Sigmoid colon (tissue), 7 donors: ENCODE results near the gene CCS. TPM values are rescaled to one million over a fixed set of nuclear protein-coding genes. Genes with fewer than 3 reads are reported as not detected.

Experiments
- DNase-seq: peaks from one replicate; pipeline ENCODE4 v3.0.0-alpha.2; 2019
- H3K27ac ChIP-seq, 4 donors: fragments of 200-600 bp; sonication (generic); one replicate each; pipeline ENCODE4 v1.5.1; 2016 to 2019; ENCODE audit warnings: mild to moderate bottlenecking in 1 of 4
- H3K27me3 ChIP-seq, 3 donors: fragments of 200-600 bp; sonication (generic); one replicate each; pipeline ENCODE4 v1.5.1; 2019; ENCODE audit warnings: mild to moderate bottlenecking in 1 of 3
- H3K36me3 ChIP-seq, 4 donors: fragments of 200-600 bp; sonication (generic); one replicate each; pipeline ENCODE4 v1.5.1; 2016 to 2019
- H3K4me1 ChIP-seq, 4 donors: fragments of 200-600 bp; sonication (generic); one replicate each; pipeline ENCODE4 v1.5.1; 2017 to 2019
- H3K4me3 ChIP-seq, 4 donors: fragments of 200-600 bp; sonication (generic); one replicate each; pipeline ENCODE4 v1.5.1; 2017 to 2019; ENCODE audit warnings: mild to moderate bottlenecking in 2 of 4, moderate library complexity in 1 of 4
- H3K9me3 ChIP-seq, 4 donors: fragments of 200-600 bp in 3 of 4; sonication (generic) in 3 of 4; one replicate each; pipeline versions ENCODE4 v1.5.1 to v1.6.1; 2013 to 2019
- EP300 ChIP-seq, 4 donors: sonication (generic); formaldehyde crosslinking; IDR thresholded peaks; one replicate each; pipeline ENCODE4 v1.6.1; 2017; ENCODE audit warnings: antibody characterized with exemption in 4 of 4
- POLR2A ChIP-seq, 2 donors: fragments of 450-650 bp; IDR thresholded peaks; one replicate each; pipeline ENCODE4 v1.6.1; 2016; ENCODE audit warnings: antibody characterized with exemption in 2 of 2, mild to moderate bottlenecking in 2 of 2, moderate library complexity in 2 of 2
- POLR2AphosphoS5 ChIP-seq, 4 donors: sonication (generic); formaldehyde crosslinking; IDR thresholded peaks; one replicate each; pipeline ENCODE4 v1.6.1; 2017; ENCODE audit warnings: antibody characterized with exemption in 4 of 4
- WGBS, 2 donors: extraction: QIAGEN DNeasy Blood & Tissue Kit; methylation state at CpG; one replicate each; pipeline ENCODE4 v1.1.7; 2013; 5-methylcytosine and 5-hydroxymethylcytosine counted together
- intact Hi-C: fragments of 100-400 bp; cut with DNase I; formaldehyde crosslinking; loops from one replicate; pipeline ENCODE4 v1.15.1; 2023
- polyA plus RNA-seq, 3 donors: library from polyadenylated mRNA; stranded (reverse); fragments of 200-250 nt; gene quantifications; one replicate each; pipeline ENCODE4 v1.2.3, GENCODE V29; 2013
- total RNA-seq, 4 donors: library from RNA; depleted of rRNA; stranded (reverse); fragments of >200 nt; gene quantifications; one replicate each; pipeline ENCODE4 v1.1.0, GENCODE V29; 2016
- TF ChIP-seq, protein P1 (sequence below), 4 experiments: fragments of 450-650 bp in 3 of 4; fragments of 200-600 bp in 1 of 4; IDR thresholded peaks; one replicate each; pipeline ENCODE4 v1.5.1; 2016 to 2019; ENCODE audit warnings: antibody characterized with exemption in 4 of 4, mild to moderate bottlenecking in 3 of 4, moderate library complexity in 2 of 4
- donor health status: healthy with polysubstance abuse.
- donor health status: Bipolar disorder and iron deficiency.
- donor health status: healthy.

Gene CCS
- total and polyA plus RNA-seq, 7 donors: 26.0 to 48.8 (median 40.6) TPM

DNA sequence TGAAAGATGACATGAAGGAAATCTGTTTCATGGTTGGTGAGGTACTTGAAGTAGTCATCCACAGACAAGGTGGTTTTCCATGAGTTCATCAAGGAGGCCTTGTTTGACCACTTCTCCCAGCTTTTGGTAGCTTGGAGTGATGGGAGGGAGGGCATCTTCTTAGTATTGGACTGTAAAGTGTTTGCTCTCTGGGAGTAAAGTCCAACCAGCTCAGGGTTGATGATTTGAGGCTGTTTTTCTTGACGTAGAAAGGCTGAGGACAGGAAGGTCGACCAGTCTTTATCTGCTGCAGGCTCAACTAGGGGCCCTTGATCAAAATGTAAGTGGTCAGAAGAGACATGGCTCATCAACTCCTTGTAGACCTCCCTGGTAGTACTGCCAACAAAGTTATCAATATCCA lies 1.8 kb upstream of the CCS start:
- intact Hi-C loops: no loop called here
- Histone ChIP-seq H3K4me3 (no peak overlapping the region), H3K27ac (no peak overlapping the region), H3K27me3 (no peaks in the 10 kb centered on the region), H3K9me3 (no peaks in the 10 kb centered on the region), H3K4me1 (peaks cover 0 to 42% (median 36%) of the 10 kb centered on the region in 4 donors), H3K36me3 (no peaks in the 10 kb centered on the region)
- no peak for DNase-seq
- 35 to 73% methylated on average over 2 of the region's 2 CpGs for WGBS, 2 donors
- TF ChIP-seq, protein P1, sequence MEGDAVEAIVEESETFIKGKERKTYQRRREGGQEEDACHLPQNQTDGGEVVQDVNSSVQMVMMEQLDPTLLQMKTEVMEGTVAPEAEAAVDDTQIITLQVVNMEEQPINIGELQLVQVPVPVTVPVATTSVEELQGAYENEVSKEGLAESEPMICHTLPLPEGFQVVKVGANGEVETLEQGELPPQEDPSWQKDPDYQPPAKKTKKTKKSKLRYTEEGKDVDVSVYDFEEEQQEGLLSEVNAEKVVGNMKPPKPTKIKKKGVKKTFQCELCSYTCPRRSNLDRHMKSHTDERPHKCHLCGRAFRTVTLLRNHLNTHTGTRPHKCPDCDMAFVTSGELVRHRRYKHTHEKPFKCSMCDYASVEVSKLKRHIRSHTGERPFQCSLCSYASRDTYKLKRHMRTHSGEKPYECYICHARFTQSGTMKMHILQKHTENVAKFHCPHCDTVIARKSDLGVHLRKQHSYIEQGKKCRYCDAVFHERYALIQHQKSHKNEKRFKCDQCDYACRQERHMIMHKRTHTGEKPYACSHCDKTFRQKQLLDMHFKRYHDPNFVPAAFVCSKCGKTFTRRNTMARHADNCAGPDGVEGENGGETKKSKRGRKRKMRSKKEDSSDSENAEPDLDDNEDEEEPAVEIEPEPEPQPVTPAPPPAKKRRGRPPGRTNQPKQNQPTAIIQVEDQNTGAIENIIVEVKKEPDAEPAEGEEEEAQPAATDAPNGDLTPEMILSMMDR (IDR thresholded peaks at IDR 0.05): no peak
- TF ChIP-seq POLR2A (IDR thresholded peaks at IDR 0.05): no peak
- TF ChIP-seq EP300 (IDR thresholded peaks at IDR 0.05): no peak
- no peak for TF ChIP-seq POLR2AphosphoS5 (IDR thresholded peaks at IDR 0.05)

DNA sequence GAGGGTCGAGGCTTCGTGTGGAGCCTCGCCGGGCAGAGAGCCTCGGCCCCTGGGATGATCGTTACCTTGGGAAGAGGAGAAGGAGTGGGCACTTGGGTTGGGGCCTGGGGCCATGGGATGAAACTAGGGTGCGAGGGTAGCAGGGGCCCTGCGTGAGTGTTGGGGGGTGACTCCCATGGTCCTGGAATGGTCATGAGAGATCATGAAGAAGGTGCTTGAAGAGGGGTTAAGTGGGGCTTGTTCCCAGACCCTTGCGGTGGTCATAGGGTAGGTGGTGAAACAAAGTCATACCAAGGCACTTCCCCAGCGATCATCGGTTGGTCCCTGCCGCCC lies 284 bp downstream of the CCS start:
- TF ChIP-seq POLR2A (IDR thresholded peaks at IDR 0.05): no peak
- TF ChIP-seq EP300 (IDR thresholded peaks at IDR 0.05): no peak
- TF ChIP-seq POLR2AphosphoS5 (IDR thresholded peaks at IDR 0.05): no peak
- TF ChIP-seq, protein P1 (IDR thresholded peaks at IDR 0.05): no peak
- 3 to 9% methylated on average over 12 of the region's 12 CpGs for WGBS, 2 donors
- Histone ChIP-seq H3K9me3 (no peaks in the 10 kb centered on the region), H3K27me3 (no peaks in the 10 kb centered on the region), H3K36me3 (no peaks in the 10 kb centered on the region), H3K27ac (peak overlapping the region; percentile 85 to 88 (median 88)), H3K4me3 (peak overlapping the region; percentile 56 to 78 (median 62)), H3K4me1 (peaks cover 0 to 45% (median 40%) of the 10 kb centered on the region in 4 donors)
- intact Hi-C loops: loop anchor here (1.0 to 2.0 kb wide), 2 partner anchors 24 to 84 kb away; partner anchors contain the start of genes RBM14 and RBM4B
- DNase-seq: no peak

DNA sequence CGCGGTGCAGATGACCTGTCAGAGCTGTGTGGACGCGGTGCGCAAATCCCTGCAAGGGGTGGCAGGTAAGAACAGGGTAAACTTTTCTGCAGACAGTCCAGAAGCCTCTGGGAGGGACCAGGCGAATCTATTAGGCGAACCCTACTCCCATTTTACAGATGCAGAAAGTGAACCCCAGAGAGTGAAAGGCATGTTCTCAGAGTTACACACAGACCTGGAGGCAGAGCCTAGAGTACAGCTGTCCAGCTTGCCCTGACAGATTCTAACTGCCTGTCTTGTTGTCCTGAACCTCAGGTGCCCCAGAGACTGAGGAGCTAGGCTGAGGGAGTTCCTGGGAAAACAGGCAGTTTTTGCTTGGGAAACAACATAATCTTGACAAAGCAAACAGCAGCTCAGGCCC lies 665 bp downstream of the CCS start:
- H3K4me1 ChIP-seq: peaks cover 0 to 45% (median 40%) of the 10 kb centered on the region in 4 donors
- intact Hi-C loops: loop anchor here (1.0 to 2.0 kb wide), 2 partner anchors 23 to 84 kb away; partner anchors contain the start of genes RBM14 and RBM4B
- no peaks in the 10 kb centered on the region for H3K9me3 ChIP-seq
- H3K4me3 ChIP-seq: peak overlapping the region; percentile 56 to 78 (median 62)
- WGBS, 2 donors: 49 to 67% methylated on average over 7 of the region's 7 CpGs
- no peaks in the 10 kb centered on the region for H3K36me3 ChIP-seq
- no peak for DNase-seq
- H3K27ac ChIP-seq: peak overlapping the region; percentile 85 to 88 (median 88)
- H3K27me3 ChIP-seq: no peaks in the 10 kb centered on the region
- TF ChIP-seq POLR2AphosphoS5 (IDR thresholded peaks at IDR 0.05) (no peak), EP300 (IDR thresholded peaks at IDR 0.05) (no peak), POLR2A (IDR thresholded peaks at IDR 0.05) (no peak)
- TF ChIP-seq, protein P1 (IDR thresholded peaks at IDR 0.05): no peak

DNA sequence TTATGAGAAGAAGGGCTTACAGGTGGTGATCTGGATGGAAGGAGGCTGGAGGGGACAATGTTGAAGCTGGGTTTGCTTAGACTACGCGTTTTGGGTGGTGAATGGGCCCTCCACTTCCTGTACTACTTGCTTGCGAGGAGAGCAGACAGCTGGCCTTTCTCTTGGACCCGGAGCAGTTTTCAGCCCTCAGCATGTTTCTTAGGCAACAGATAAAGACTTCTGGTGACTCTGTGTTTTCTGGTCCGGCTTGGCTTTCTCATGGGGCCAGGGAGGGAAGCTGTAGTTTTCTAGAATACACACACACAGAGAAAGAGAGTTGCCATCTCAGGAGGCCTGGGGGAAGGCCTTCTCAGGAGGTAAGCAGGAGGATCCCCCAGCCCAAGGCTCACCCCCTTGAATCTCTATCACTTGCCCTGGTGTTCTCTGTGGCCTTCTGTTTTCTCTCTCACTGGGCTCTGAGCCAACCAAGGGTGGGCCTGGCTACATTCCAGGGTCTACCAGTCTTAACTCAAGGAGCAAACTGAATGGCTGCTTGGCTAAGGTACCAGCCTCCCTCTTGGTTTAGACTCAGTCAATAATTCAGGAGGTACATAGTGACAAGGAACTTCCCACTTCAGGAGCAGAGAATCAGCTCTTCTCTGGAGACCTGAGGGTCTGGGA lies 2.4 kb downstream of the CCS start:
- H3K36me3 ChIP-seq: peaks cover 5 to 15% (median 8%) of the 10 kb centered on the region in 4 donors
- no peaks in the 10 kb centered on the region for H3K9me3 ChIP-seq
- peak overlapping the region; percentile 66 to 88 (median 88) for H3K27ac ChIP-seq
- DNase-seq: peak; percentile 78
- H3K4me3 ChIP-seq: no peak overlapping the region
- H3K27me3 ChIP-seq: no peaks in the 10 kb centered on the region
- no peak for TF ChIP-seq POLR2A (IDR thresholded peaks at IDR 0.05)
- TF ChIP-seq, protein P1 (IDR thresholded peaks at IDR 0.05): no peak
- TF ChIP-seq EP300 (IDR thresholded peaks at IDR 0.05): no peak
- TF ChIP-seq POLR2AphosphoS5 (IDR thresholded peaks at IDR 0.05): no peak
- 44 to 73% methylated on average over 5 of the region's 5 CpGs for WGBS, 2 donors
- intact Hi-C loops: no loop called here
- H3K4me1 ChIP-seq: peaks cover 0 to 45% (median 40%) of the 10 kb centered on the region in 4 donors
